H1 (cell line): ENCODE measurements around the gene WFDC10B. TPM values are rescaled to one million over a fixed set of nuclear protein-coding genes. Genes with fewer than 3 reads are reported as not detected.

Experiments used
- HDAC6 ChIP-seq: IDR thresholded peaks from one replicate; pipeline ENCODE4 v1.7.1; 2012; ENCODE audit warnings: low read depth, mild to moderate bottlenecking, inconsistent platforms, low read length, moderate library complexity
- polyA plus RNA-seq, 7 experiments: library from polyadenylated mRNA; depleted of rRNA in 3 of 7; stranded (reverse) in 5 of 7; unstranded in 2 of 7; fragments of >200 nt in 5 of 7; fragments of 200-250 nt in 2 of 7; gene quantifications; 1 replicate in 5 of 7; 2 replicates in 1 of 7; 4 replicates in 1 of 7; pipeline versions ENCODE4 v1.2.1 to v1.2.3, GENCODE V29; 2011 to 2013; ENCODE audit warnings: missing spikeins in 2 of 7, mixed read lengths in 2 of 7
- total RNA-seq: library from RNA; stranded (reverse); fragmentation: NEBNext Ultra II Directional; extraction: Animal tissue kit (Norgen Biotek cat#: 25700); gene quantifications from 2 replicates; pipeline ENCODE4 v1.2.1, GENCODE V29; 2021
- TF ChIP-seq, protein P1 (sequence below): fragments of 300-600 bp; sonication (generic); IDR thresholded peaks from 2 replicates; pipeline ENCODE4 v1.7.1; 2012; ENCODE audit warnings: low read length, moderate library complexity, mild to moderate bottlenecking, inconsistent platforms; ENCODE audit not compliant: insufficient replicate concordance

WFDC10B gene
- total and polyA plus RNA-seq, 2 of the 8 experiments (the other 6 are each of a cell fraction or from before 2014, with no cell fraction given): 0.21 to 0.54 TPM

GRCh38 chr20:45636513-45636912 lies 68.3 kb downstream of the WFDC10B start (continued):
- TF ChIP-seq, protein P1, sequence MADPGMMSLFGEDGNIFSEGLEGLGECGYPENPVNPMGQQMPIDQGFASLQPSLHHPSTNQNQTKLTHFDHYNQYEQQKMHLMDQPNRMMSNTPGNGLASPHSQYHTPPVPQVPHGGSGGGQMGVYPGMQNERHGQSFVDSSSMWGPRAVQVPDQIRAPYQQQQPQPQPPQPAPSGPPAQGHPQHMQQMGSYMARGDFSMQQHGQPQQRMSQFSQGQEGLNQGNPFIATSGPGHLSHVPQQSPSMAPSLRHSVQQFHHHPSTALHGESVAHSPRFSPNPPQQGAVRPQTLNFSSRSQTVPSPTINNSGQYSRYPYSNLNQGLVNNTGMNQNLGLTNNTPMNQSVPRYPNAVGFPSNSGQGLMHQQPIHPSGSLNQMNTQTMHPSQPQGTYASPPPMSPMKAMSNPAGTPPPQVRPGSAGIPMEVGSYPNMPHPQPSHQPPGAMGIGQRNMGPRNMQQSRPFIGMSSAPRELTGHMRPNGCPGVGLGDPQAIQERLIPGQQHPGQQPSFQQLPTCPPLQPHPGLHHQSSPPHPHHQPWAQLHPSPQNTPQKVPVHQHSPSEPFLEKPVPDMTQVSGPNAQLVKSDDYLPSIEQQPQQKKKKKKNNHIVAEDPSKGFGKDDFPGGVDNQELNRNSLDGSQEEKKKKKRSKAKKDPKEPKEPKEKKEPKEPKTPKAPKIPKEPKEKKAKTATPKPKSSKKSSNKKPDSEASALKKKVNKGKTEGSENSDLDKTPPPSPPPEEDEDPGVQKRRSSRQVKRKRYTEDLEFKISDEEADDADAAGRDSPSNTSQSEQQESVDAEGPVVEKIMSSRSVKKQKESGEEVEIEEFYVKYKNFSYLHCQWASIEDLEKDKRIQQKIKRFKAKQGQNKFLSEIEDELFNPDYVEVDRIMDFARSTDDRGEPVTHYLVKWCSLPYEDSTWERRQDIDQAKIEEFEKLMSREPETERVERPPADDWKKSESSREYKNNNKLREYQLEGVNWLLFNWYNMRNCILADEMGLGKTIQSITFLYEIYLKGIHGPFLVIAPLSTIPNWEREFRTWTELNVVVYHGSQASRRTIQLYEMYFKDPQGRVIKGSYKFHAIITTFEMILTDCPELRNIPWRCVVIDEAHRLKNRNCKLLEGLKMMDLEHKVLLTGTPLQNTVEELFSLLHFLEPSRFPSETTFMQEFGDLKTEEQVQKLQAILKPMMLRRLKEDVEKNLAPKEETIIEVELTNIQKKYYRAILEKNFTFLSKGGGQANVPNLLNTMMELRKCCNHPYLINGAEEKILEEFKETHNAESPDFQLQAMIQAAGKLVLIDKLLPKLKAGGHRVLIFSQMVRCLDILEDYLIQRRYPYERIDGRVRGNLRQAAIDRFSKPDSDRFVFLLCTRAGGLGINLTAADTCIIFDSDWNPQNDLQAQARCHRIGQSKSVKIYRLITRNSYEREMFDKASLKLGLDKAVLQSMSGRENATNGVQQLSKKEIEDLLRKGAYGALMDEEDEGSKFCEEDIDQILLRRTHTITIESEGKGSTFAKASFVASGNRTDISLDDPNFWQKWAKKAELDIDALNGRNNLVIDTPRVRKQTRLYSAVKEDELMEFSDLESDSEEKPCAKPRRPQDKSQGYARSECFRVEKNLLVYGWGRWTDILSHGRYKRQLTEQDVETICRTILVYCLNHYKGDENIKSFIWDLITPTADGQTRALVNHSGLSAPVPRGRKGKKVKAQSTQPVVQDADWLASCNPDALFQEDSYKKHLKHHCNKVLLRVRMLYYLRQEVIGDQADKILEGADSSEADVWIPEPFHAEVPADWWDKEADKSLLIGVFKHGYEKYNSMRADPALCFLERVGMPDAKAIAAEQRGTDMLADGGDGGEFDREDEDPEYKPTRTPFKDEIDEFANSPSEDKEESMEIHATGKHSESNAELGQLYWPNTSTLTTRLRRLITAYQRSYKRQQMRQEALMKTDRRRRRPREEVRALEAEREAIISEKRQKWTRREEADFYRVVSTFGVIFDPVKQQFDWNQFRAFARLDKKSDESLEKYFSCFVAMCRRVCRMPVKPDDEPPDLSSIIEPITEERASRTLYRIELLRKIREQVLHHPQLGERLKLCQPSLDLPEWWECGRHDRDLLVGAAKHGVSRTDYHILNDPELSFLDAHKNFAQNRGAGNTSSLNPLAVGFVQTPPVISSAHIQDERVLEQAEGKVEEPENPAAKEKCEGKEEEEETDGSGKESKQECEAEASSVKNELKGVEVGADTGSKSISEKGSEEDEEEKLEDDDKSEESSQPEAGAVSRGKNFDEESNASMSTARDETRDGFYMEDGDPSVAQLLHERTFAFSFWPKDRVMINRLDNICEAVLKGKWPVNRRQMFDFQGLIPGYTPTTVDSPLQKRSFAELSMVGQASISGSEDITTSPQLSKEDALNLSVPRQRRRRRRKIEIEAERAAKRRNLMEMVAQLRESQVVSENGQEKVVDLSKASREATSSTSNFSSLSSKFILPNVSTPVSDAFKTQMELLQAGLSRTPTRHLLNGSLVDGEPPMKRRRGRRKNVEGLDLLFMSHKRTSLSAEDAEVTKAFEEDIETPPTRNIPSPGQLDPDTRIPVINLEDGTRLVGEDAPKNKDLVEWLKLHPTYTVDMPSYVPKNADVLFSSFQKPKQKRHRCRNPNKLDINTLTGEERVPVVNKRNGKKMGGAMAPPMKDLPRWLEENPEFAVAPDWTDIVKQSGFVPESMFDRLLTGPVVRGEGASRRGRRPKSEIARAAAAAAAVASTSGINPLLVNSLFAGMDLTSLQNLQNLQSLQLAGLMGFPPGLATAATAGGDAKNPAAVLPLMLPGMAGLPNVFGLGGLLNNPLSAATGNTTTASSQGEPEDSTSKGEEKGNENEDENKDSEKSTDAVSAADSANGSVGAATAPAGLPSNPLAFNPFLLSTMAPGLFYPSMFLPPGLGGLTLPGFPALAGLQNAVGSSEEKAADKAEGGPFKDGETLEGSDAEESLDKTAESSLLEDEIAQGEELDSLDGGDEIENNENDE: no peak
- TF ChIP-seq HDAC6: no peak
- TF ChIP-seq, all 59 proteins: peak for 0
